Myocyte (in vitro differentiated cells): ENCODE measurements around the gene UBE3B. TPM values are rescaled to one million over a fixed set of nuclear protein-coding genes. Genes with fewer than 3 reads are reported as not detected.

ENCODE experiments used
- DNase-seq: peaks from one replicate; pipeline ENCODE4 v3.0.0-alpha.2; 2012; ENCODE audit warnings: low read depth
- total RNA-seq: library from RNA; depleted of rRNA; stranded (reverse); fragments of >200 nt; gene quantifications from 2 replicates; pipeline ENCODE4 v1.2.3, GENCODE V29; 2014

The UBE3B gene
- total RNA-seq, 1 donor from 2014 or later: 47.3 TPM

GRCh38 chr12:109567967-109568366 is 90.5 kb downstream of the UBE3B start:
- DNase-seq: no peak

- DNase-seq: no peak
Measured at GRCh38 chr12:109568486-109568885, 91.1 kb downstream of the UBE3B start.

- DNase-seq: no peak
Measured at GRCh38 chr12:109571773-109572505, 94.5 kb downstream of the UBE3B start.

GRCh38 chr12:109572506-109572845 is 95.0 kb downstream of the UBE3B start:
- DNase-seq: no peak

GRCh38 chr12:109573029-109573913 is 95.8 kb downstream of the UBE3B start, which contains the start of the genes MMAB and MVK:
TSS of gene MMAB (minus strand) at chr12:109573504. CDS start at chr12:109573480, 24 bp downstream.
TSS of gene MVK (plus strand) at chr12:109573794. CDS start at chr12:109574823, 1,029 bp downstream.
- peak; percentile 99 for DNase-seq

GRCh38 chr12:109573914-109574244 is 96.4 kb downstream of the UBE3B start:
- DNase-seq: no peak

- no peak for DNase-seq
Measured at GRCh38 chr12:109575683-109576082, 98.2 kb downstream of the UBE3B start.

GRCh38 chr12:109577311-109577710 is 99.9 kb downstream of the UBE3B start:
- no peak for DNase-seq

GRCh38 chr12:109578330-109578927 is 101.0 kb downstream of the UBE3B start:
- DNase-seq: no peak

GRCh38 chr12:109579639-109580038 is 102.2 kb downstream of the UBE3B start:
- no peak for DNase-seq

- DNase-seq: no peak
Measured at GRCh38 chr12:109580272-109580671, 102.8 kb downstream of the UBE3B start.

GRCh38 chr12:109580684-109581333 is 103.4 kb downstream of the UBE3B start:
- no peak for DNase-seq

GRCh38 chr12:109581334-109581691 is 103.9 kb downstream of the UBE3B start:
- no peak for DNase-seq

GRCh38 chr12:109581856-109582255 is 104.4 kb downstream of the UBE3B start:
- DNase-seq: peak; percentile 85

- DNase-seq: peak; percentile 81
Measured at GRCh38 chr12:109582636-109583035, 105.2 kb downstream of the UBE3B start.

- DNase-seq: no peak
Measured at GRCh38 chr12:109583733-109584132, 106.3 kb downstream of the UBE3B start.

Other genes with a start within 250 kb of the UBE3B start
- gene FOXN4, start 168.3 kb upstream of the UBE3B start, total RNA-seq: not detected in 2 replicates
- gene MYO1H, start 129.7 kb upstream of the UBE3B start, total RNA-seq: not detected in 2 replicates
- gene KCTD10, start 334 bp upstream of the UBE3B start, total RNA-seq: 26.9 and 37.8 TPM in 2 replicates
- gene MMAB, start 95.9 kb downstream of the UBE3B start, total RNA-seq: 68.1 and 70.2 TPM in 2 replicates
- gene MVK, start 96.2 kb downstream of the UBE3B start, total RNA-seq: 28.0 and 44.9 TPM in 2 replicates
- gene FAM222A, start 236.2 kb downstream of the UBE3B start, total RNA-seq: 5.7 and 9.1 TPM in 2 replicates